Cerebellar nuclear complex (tissue), 1 donor: ENCODE results near the gene HMGA1.
"Not testable (repeated sequence)": the region's sequence is repeated elsewhere in the genome, so short reads cannot be mapped to it uniquely, and the experiment has no call there.

ENCODE experiments used
- DNase-seq, 2 experiments: peaks; one replicate each; lab custom pipeline; 2025; lab: John Stamatoyannopoulos, UW

Gene HMGA1

DNA sequence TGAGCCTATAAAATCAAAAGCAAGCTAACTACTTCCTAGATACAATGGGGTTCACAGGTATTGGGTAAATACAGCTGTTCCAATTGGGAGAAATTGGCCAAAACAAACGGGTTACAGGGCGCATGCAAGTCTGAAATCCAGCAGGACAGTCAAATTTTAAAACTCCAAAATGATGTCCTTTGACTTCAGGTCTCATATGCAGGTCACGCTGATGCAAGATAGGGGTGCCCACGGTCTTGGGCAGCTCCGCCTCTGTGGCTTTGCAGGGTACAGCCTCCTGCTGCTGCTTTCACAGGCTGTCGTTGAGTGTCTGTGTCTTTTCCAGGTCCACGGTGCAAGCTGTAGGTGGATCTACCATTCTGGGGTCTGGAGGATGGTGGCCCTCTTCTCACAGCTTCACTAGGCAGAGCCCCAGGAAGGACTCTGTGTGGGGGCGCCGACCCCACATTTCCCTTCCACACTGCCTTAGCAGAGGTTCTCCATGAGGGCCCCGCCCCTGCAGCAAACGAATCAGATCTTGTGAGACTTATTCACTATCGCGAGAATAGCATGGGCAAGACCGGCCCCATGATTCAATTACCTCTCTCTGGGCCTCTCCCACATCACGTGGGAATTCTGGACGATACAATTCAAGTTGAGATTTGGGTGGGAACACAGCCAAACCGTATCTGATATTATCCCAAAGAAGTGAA, 24.0 kb downstream of the HMGA1 start:
- DNase-seq, result no peak

DNA sequence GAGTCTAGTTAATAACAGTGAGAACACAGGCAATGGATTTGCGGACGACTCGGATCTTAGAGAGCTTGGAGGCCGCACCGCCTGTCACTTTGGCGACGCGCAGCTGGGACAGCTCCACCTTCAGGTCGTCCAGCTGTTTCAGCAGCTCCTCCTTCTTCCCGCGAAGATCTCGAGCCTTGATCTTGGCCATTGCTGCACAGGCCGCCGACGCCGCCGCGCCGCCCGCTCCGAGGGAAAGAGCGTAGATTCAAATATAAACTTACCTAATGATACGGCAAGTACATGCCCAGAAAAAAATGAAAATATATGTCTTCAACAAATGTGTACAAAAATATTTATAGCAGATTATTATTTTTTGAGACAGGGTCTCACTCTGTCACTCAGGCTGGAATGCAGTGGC, 26.8 kb downstream of the HMGA1 start:
- not testable (repeated sequence) for DNase-seq

DNA sequence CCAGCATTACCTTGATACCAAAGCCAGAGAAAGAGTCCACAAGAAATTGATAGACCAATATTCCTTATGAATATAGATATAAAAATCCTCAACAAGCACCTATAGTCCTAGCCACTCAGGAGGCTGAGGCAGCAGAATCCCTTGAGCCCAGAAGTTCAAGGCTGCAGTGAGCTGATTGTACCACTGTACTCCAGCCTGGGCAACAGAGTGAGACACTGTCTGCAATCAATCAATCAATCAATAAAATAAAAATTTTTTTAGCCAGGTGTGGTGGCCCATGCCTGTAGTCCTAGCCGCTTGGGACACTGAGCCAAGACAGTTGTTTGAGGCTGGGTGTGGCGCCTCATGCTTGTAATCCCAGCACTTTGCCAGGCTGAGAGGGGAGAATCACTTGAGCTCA, 31.1 kb downstream of the HMGA1 start:
- no peak for DNase-seq

DNA sequence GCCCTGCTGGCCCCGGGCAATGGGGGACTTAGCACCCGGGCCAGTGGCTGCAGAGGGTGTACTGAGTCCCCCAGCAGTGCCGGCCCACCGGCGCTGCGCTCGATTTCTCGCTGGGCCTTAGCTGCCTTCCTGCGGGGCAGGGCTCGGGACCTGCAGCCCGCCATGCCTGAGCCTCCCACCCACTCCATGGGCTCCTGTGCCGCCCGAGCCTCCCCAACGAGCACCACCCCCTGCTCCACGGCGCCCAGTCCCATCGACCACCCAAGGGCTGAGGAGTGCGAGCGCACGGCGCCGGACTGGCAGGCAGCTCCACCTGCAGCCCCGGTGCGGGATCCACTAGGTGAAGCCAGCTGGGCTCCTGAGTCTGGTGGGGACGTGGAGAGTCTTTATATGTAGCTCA, 32.5 kb downstream of the HMGA1 start:
- DNase-seq, result not testable (repeated sequence)

DNA sequence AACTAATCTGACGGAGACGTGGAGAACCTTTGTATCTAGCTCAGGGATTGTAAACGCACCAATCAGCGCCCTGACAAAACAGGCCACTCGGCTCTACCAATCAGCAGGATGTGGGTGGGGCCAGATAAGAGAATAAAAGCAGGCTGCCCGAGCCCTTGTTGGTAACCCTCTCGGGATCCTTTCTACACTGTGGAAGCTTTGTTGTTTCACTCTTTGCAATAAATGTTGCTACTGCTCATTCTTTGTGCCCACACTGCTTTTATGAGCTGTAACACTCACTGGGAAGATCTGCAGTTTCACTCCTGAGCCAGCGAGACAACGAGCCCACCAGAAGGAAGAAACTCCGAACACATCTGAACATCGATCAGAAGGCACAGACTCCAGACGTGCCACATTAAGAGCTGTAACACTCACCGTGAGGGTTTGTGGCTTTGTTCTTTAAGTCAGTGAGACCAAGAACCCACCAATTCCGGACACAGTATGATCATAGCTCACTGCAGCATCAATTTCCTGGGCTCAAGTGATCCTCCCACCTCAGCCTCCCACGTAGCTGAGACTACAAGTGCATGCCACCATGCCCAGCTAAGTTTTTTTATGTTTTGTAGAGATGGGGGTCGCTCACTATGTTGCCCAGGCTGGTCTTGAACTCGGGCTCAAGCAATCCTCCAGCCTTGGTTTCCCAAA, 33.1 kb downstream of the HMGA1 start:
- DNase-seq, result not testable (repeated sequence)

DNA sequence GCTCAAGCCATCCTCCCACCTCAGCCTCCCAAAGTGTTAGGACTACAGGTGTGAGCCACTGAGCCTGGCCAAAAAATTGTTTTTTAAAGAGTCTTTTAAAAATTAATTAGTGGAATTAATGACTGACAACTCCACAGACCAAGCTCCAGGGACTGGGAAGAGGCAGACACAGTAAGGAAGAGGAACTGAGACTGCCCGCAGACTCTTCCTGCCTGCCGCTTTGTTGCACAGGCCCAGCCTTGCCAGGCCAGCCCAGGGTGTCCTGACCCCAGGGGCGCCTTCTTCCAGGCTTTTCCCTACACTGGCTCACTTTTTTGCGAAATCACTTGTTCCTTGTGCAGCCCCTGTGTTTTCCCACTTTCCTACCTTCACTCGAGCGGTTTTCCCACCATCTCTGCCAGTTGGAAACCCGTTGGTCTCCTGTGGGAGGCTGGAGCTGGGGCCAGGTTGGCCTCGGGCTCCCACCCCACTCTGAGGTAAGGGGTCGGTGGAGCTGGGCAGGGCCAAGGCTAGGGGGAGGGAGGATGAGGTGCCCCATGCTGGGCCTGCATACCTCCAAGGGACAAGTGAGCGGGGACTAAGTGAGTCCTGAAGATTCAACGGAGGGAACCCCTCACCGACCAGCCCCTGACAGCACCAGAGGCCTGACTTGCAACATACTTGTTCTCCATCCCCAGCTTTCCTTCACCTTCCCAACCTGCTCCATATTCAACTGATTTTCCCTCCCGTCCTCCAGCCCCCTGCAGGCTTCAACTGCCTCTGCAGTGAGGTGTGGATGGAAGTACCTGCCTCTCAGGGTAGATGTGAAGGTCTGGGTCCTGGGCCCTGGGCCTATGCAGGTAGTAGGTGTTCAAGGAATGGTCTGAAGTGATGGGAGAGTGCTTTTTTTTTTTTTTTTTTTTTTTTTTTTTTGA, 35.6 kb downstream of the HMGA1 start:
- DNase-seq, result no peak

DNA sequence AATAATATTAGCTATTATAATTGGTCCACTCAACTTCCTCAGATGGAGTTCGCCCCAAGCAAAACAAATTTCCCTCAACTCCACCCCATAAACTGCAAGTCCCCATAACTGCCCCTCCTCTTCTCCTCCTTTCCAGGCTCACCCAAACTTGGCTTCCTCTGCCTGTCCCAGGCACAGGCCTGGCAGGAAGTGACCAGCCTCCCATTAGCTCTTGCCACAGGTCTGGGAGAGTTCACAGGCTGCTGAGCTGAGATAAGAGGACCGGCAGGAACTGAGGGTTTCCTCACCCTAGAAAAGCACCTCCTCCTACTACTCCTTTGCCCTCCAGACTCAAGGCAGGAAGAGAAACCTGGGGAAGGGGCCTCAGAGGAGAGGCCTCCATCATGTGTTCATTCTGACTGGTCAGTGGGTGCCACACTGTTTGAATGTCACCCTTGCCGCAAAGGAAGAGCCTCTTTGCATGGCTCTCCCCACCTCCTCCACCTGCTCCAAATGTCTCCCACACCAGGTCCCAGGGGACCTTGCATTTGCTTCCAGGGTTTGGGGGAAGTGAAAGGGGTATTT, 36.7 kb downstream of the HMGA1 start:
- DNase-seq, result no peak

DNA sequence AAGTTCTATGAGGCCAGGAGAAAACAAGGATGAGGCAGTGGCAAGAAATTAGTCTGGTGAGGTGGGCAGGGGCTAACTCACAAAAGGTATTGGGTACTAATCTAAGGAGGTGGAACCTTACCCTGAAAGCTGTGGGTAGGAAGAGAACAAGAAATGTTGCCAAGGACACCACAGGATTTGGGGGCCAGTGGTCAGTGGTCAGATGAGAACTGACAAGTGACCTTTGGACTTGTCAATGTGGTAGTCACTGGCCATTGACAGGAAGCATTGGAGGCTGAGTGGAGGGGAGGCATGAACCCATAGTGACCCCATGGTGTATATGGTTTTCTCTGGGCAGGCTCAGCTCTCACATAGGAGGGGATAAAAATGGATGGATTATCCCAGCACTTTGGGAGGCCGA, 37.5 kb downstream of the HMGA1 start:
- DNase-seq, result no peak

DNA sequence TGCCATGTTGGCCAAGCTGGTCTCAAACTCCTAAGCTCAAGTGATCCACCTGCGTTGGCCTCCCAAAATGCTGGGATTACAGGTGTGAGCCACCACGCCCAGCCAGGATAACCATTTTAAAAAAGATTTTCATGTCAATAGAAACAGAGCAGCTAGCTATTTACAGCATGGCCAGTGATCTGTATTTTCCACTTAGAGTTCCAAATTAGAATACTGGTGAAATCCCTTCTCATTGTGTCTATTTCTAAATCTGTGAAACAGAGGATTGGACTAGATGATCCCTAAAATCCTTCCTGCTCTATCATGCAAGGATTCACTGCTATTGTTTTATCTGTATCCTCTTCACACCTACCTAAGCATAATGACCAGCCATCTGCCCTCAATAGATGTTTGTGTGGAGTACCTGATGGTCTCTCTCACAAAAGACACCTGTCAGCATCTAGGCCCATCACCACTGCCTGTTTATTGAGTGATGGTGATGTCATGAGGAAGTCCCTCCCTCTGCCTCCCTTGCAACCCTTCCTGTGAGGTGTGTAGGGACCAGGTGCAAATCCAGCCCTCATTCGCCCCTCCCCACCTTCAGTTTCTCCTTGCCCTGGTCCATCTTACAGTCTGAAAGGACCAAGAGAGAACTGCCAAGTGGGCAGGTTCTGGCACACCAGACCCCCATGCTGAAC, 38.6 kb downstream of the HMGA1 start:
- DNase-seq, result no peak

DNA sequence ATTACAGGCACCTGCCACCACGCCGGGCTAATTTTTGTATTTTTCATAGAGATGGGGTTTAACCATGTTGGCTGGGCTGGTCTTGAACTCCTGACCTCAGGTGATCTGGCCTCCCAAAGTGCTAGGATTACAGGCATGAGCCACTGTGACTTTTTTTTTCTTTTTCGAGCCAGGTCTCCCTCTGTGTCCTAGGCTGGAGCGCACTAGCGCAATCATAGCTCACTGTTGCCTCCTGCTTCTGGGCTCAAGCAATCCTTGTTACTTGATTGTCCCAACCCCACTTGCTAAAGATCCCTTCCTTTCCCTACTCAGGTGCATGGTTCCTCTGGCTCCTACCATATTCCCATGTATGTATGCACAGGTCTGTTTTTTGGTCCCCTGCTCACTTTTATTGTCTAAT, 39.5 kb downstream of the HMGA1 start:
- DNase-seq, result no peak

DNA sequence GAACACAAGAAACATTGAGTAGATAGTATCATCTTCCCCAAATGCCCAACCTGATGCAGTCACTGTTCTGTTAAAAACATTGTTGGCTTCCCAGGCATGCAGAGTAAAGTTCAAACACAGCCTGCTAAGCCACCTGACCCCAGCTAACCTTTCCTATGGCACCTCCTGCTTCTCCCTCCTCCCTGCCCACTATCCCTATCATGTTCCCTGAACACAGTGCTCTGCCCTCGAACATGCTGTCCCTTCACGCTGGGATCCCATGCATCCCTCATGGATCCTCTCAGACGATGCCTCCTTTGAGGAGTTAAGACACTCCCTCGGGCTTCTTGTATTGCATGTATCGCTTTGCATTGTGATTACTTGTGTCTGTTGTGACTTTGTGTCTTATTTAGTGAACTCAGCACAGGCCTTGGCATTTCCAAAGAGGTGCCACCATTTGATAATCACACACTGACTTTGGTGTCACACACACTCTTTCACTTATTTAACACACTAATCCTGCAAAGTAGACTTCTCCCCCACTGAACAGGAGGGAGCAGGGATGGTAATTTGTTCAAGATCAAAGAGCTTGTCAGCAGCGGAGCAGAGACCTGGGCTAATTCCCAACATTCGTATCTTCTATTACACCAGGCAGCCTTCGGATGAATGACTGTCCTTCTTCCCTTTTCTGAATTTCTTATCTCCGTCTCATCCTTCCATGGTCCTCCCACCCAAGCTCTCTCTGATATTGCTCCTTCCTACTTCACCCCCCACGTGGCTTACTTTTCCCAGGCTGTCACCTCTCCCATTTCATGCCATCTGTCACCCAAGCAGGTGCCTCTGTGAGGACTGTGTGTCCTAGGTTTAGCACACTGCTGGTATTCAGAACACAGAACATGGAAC, 40.4 kb downstream of the HMGA1 start:
- no peak for DNase-seq

DNA sequence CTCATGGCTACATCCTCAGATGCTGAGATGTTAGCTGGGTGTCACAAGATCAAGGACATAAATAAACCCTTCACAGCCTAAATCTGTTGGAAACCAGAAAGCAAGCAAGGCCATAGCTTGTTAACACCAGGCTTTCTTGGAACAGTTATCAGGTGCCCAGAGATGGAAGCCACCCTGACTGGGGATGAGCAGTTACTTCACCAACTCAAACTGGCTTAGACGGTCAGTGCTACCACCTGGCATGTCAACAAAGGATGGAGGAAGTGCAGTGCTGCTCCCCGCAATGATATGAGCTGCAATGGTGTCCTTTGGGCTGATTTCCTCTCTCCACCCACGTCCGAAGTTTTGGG, 41.1 kb downstream of the HMGA1 start:
- no peak for DNase-seq

DNA sequence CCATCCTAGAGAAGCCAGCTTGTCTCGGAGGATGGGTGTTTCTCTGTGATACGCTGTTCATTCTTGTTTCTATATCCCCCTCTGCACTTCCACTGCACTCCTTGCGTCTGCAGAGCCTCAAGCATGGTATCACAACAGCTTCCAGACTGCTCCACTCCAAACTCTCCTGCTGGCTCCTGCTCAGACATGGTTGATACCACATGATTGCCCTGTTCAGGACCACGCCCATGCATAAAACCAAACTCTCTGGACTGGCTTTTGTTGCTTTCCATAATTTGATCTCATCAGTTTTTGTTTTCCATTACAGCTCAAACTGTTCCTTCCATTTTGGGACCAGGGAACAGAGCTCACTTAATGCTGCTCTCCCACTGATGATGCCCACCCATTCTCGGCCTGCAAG, 42.2 kb downstream of the HMGA1 start:
- DNase-seq, result no peak

DNA sequence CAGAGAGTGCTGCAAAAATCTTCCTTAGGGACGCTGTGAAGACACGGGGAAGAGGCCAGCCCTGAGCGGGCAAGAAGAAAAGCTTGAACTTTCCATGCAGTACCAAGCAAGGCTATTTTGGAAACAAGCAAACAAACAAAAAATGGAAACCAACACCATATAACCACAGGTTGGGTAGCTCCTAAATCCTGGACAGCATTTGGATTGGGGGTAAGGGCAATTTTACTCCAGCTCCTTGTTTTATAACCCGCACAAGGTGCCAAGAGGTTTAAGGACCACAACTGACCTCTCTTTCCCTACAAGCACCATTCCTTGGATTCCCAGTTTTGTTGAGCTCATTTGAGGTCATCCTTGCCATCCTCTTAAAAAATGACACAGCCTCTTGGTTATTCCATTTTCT, 43.5 kb downstream of the HMGA1 start:
- DNase-seq, result no peak

DNA sequence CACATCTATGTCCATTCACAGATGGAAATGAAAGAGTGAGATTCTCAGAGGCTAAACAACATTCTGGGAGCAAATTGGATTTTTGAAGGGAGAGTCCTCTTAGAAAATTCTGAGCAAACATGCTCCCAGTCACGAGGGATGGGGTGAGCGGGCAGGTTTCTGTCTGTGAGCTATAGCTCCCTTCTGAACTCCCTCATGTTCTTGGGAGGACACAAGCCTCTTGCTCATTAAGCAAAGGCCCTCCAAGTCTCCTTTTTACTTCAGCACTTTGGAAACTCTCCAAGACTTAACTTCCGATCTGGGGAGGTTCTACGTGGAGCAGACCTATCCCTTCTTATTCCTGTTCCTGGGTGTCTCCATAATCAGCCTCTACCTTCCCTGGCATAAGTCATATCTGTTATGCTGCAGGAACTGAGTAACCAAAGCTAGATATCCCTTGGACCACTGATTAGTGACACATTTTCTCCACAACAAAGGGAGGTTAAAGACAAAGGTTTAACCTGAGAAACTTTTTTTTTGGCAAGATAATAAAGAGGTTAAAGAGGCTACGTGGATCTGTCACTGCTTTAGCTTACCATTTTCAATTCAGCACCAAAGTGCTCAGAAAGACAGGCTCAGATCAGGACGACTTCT, 45.1 kb downstream of the HMGA1 start:
- no peak for DNase-seq

DNA sequence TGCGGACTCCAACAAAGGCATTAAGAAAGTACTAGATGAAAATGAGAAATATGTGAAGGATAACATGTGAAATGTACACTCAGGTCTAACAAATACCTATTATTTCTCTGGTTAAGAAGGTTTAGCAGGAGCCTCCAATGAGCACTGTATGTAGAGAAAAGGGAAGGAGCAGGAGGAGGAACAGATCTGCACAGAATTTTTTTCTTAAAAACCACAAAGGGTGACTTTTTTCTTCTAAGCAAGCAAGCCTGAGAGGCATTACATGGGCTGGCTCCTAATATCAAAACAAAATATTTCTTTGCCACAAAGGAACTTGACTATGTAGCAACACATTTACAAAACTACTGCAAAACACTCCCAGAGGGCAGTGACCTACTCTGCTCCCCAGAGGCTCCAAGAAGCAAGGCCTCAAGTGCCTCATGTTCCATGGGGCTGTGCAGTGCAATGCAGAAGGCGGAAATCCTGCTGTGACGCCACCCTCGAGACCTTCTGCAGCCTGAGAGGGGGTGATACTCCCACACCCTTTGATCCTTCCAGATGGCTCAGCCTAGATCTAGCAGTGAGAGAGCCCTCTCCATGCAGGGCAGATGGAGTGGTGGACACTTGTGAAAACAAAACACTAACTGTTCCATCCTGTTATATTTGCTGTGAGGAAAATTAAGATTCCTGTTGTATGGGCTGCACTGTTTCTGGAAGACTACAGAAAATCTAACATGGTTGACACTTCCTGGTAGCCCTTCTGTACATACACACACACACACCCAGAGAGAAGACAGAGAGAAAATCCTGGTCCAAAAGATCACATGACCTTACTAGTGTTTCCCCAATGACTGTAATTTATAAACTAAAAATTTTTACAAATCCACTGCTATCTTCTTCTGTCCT, 48.1 kb downstream of the HMGA1 start:
- no peak for DNase-seq

DNA sequence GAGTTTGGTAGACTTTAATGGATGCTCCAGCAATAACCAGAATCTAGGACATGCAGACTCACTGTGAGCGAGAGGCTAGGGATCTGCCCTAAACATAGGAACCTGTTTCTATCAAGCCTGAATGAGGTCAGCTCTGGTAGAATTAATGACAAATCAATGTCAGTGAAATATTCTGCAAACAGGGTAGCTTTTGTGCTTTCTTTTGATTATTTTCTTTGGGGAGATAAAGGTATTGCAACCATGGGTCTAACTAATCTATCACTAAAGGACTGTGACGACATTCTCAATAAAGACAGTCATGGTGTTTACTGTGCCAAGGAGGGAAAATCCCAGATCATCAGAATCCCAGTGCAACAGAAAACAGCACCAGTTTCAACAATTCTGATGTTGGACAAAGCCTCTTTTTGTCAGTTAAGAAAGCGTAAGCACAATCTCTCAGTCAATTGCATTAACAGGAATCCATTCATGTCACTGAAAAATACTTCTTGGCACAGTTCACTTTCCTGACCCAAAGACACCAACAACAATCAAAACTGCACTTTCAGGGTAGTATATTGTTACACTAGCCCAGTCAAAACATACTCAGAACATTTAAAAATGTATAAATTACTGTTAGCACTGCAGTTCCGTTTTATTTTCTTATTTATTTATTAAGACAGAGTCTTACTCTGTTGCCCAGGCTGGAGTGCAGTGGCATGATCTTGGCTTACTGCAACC, 48.9 kb downstream of the HMGA1 start:
- DNase-seq, result no peak

DNA sequence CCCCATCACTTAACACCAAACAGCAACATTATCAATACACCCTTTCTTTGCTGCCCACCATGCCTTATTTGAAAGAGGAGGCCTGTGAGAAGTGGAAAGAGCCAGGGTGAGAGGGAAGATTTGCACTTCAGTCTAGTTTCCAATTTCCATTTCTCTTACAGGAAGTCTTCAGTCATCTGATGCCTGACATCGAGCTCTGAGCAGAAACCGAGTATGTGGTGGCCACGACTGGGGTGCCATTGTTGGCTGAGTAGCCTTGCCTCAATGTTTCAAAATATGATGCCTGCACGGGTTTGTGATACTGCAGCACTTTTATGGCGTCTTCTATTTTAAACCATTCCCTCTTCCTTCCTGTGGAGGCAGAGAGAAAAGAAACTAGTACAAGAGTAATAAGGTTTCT, 51.9 kb downstream of the HMGA1 start:
- DNase-seq, result no peak

DNA sequence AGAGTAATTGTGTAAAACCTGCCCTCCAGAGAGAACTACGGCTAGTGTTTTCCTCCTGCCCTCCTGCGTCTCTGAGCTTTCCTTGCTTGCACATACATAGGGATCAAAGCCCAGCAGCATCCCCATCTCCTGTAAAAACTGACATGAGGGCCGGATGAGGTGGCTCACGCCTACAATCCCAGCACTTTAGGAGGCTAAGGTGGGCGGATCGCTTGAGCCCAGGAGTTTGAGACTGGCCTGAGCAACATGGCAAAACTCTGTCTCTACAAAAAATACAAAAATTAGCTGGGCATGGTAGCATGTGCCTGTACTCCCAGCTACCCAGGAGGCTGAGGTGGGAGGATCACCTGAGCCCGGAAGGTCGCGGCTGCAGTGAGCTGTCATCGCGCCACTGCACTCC, 52.5 kb downstream of the HMGA1 start:
- DNase-seq, result no peak
